GM18858 (cell line): ENCODE results near the gene PALD1.

ENCODE experiments used
- ATAC-seq: cut with Tn5 transposase; IDR thresholded peaks from one replicate; pipeline ENCODE4 v1.9.1; 2021; ENCODE audit not compliant: unreplicated experiment

PALD1 gene

DNA sequence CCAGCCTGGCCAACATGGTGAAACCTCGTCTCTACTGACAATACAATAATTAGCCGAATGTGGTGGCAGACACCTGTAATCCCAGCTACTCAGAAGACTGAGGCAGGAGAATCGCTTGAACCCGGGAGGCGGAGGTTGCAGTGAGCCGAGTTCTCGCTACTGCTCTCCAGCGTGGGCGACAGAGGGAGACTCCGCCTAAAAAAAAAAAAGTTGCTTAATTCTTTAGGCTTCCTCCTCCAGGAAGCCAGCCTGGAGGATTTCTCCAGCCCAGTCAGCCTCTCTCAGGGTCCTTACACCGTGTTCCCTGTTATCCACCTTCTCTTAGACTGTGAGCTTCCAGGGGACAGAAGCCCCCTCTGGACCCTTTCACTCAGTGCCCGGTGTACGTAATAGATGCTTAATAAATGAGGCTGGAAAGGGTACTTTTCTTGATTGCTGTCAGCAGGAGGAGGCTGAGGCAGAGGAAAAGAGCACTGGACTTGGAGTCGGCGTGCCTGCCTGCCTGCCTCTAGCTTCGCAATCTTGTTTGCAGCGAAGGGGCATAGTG lies 20.7 kb upstream of the PALD1 start:
- no peak for ATAC-seq

DNA sequence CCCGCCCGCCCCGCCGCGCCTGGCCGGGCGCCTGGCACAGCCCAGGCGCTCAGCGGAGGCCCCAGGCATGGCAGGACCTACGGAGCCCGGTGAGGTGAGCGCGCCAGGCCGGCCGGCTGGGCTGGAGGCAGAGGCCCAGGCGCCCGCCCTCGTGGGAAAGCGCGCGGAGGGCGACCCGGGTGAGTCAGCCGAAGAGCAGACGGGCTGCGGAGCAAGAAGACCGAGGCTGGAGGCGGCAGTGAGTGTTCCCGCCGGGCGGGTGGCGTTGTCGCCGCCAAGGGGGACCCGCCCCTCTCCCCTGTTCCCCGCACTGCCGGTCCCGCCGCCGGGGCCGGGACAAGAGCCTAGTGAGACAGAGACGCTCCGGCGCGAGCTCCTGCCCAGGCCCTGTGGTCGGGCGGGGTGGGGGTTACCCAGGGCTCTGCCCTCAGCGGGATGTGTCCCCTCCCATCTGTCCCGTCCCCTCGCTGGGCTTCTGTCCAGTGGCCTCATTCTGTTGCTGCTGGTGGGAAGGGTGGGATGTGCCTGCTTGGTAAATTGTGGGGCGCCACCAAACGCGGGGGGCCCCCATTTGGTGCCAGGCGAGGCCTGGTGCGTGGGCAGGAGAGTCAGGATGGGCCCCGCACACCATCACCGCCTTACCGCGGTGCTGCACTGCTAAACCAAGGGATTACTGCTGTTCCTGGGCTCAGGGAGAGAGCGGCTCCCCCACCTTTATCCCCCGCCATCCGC lies 20.1 kb upstream of the PALD1 start:
- no peak for ATAC-seq

GRCh38 chr10:70459061-70459773 lies 19.4 kb upstream of the PALD1 start:
- no peak for ATAC-seq

GRCh38 chr10:70459774-70460490 lies 18.6 kb upstream of the PALD1 start:
- no peak for ATAC-seq

DNA sequence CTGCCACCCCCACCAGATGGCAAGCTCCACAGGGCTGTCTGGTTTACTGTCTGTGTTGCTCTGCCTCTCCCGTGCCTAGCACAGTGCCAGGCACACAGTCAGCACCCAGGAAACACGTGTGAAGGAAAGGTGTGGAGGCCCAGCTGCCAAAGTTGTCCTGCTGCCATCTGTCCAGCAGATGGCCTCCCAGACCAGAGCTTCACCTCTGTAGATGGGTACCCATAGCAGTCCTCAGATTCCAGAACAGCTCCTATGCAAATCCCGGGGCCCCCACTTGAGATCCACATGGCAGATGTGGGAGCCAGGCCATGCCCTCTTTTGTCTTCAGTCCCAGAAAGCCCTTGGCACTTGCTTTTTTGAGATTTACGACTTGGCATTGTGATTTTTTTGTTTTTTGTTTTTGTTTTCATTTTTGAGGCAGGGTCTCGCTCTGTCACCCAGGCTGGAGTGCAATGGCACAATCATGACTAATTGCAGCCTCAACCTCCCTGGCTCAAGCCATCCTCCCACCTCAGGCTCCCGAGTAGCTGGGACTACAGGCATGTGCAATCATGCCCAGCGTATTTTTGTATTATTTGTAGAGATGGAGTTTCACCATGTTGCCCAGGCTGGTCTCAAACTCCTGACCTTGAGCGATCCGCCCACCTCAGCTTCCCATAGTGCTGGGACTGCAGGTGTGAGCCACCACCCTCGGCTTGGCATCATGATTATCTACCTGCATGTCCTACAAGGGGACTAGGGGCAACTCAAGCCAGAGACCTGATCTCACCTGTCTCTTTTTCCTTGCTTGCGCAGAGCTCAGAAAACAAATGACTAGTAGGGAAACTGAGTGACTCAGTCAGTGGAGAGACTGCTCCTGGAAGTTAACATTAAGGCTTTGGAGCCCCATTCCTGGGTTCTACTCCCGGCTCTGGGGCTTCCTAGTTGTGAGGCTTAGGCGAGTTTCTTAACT lies 16.9 kb upstream of the PALD1 start:
- no peak for ATAC-seq

- no peak for ATAC-seq
These were observed 16.1 kb upstream of the PALD1 start for GRCh38 chr10:70462349-70462984.

DNA sequence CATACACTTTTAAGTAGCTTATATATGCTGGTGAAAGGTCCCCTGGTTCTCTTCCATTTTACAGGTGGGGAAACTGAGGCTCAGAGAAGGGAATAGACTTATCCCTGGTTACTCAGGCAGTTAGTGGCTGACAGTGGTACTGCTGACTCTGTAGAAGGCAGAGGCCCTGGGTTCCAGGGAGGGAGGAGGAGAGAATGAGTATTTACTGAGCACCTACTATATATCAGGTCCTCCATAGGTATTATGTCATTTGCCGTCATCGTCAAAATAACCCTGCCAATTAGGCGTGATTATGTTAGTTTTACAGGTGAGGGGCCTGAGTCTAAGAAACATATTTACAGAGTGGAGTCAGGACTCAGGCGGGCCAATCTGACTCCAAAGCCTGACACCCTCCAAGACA lies 13.3 kb upstream of the PALD1 start:
- ATAC-seq: no peak

- no peak for ATAC-seq
These were observed 12.7 kb upstream of the PALD1 start for GRCh38 chr10:70465832-70466231.

- no peak for ATAC-seq
These were observed 11.6 kb upstream of the PALD1 start for GRCh38 chr10:70466951-70467350.

GRCh38 chr10:70472799-70473454 lies 5.6 kb upstream of the PALD1 start:
- ATAC-seq: no peak

DNA sequence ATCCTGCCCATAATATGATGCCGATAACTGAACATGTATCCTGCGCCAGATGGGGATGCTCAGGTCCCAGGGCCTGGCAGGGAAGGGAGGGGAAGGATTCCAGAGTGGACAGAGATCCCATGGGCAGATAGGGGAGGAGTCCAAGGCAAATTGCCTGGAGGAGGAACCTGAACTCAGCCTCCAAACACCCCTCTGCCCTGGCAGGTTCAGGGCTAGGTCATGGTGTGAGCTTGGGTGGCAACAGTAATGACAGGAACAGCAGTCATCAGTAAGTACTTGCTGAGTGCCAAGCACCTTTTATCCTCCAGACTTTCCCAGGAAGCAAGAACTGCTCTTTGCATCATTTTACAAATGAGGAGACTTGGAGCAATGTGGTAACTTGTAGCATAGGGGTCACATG lies 3.8 kb upstream of the PALD1 start:
- ATAC-seq: no peak

DNA sequence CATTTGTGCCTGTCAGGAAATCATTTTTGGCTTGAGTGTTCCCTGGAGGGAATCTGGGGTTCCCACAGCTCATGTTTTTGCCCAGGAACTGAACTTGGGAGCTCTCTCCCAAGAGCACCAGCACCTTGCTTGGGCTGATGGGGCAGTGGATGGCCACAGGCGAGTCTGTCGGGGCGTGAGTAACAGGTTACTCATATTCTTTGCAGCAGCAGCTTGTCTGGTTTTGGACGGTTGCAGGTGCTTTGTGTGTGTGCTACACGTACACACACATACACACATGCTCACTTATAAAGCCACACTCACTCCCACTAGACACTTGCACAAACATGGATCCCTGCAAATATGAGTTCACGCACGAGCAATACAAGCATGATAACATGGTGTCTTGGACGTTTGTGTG lies 2.9 kb upstream of the PALD1 start:
- ATAC-seq: no peak

- ATAC-seq: no peak
These were observed 2.1 kb upstream of the PALD1 start for GRCh38 chr10:70476249-70477035.

- no peak for ATAC-seq
These were observed 855 bp upstream of the PALD1 start for GRCh38 chr10:70477661-70478162.

GRCh38 chr10:70479165-70479581 lies 606 bp downstream of the PALD1 start:
- no peak for ATAC-seq

DNA sequence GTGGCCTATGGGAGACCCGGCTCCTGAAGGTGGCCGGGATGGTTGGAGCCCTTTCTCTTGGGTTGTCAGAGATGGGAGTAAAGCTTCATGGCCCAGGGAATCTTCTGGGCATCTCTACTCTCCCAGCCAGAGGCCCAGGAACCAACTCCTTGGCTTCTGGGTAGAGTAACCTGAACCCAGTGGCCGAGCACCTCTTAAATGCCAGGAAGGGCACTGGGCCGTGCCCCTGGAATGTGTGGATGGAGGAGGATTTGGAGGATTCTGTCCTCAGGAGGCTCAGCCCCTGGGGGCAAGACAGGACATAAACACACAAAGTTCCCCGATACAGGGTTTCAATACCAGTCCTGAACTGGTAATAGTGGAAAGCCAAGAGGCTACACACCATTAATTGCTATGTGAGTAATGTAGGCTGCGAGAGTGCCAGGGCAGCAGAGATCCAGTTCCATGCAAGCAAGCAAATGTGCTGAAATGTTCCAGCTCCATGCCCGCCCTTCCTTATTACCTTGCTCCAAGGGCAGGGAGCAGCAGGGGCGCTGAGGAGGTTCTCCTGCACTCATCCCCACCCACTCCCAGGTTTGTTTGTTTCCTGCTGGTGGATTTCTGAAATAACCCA lies 1.2 kb downstream of the PALD1 start:
- no peak for ATAC-seq

DNA sequence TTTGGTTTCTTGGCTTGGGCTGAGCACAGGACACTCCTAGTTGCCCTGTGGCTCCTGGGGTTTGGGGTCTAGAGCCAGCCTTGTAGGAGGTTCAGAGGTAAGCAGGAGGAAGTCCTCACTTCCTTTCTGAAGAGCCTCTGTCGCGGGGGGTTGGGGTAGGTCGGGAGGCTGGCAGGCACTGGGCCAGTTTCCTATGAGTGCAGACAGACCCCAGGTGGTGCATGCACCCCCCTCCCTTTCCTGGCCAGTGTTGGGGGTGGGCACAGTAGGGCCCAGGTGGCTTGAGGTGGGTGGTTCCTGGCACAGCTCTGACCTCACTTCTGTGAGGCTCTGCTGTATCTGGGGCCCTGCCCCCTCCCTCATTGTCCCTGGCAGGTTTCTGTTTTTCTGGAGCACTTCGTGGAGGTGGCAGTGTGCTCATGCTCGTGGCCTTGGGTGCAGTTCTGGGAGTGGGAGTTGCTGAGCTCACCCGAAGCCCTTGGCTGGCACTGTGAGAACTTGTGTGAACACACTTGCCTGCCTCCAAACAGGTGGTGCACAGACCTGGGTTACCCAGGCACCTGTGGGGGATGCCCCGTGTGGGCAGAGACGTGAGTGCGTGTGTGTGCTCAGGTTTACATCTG lies 1.8 kb downstream of the PALD1 start:
- no peak for ATAC-seq

DNA sequence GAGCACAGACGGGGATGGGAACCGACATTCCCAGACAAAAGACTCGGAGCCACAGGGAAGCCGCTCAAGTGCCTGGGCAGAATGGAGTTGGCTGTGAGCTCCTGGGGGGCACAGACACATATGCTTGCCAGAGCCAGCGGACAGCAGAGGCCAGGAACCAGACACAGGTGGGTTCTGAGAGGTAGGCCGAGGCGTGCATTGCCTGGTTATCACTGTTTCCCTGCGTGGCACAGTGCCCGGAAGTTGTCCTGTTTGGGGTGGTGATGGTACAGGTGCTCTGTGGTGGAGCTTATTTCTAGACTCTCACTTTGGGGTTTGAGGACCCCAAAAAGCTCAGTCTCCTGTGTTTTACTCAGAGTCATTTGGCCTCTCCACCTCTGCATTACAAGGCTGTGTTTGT lies 2.5 kb downstream of the PALD1 start:
- ATAC-seq: no peak
